SK-N-SH treated with all-trans-retinoic acid at 6 μM for 48 hours (cell line): Measurements from ENCODE around the gene SLC6A6.

ENCODE experiments used
- CREB5 ChIP-seq: fragments of 250-450 bp; sonication (Bioruptor Pico); IDR thresholded peaks from 2 replicates; pipeline ENCODE4 v1.5.1; 2020; ENCODE audit warnings: low read depth, mild to moderate bottlenecking, moderate library complexity
- CSDC2 ChIP-seq: fragments of 250-450 bp; sonication (Bioruptor Pico); IDR thresholded peaks from 2 replicates; pipeline ENCODE4 v1.5.0; 2020; ENCODE audit warnings: mild to moderate bottlenecking, moderate library complexity
- ESRRG ChIP-seq: fragments of 250-450 bp; sonication (Bioruptor Pico); IDR thresholded peaks from 2 replicates; pipeline ENCODE4 v1.6.1; 2021; ENCODE audit warnings: mild to moderate bottlenecking
- GLIS3 ChIP-seq: fragments of 250-450 bp; sonication (Bioruptor Pico); IDR thresholded peaks from 2 replicates; pipeline ENCODE4 v1.5.0; 2020; ENCODE audit warnings: mild to moderate bottlenecking, moderate library complexity
- OSR1 ChIP-seq: fragments of 250-450 bp; sonication (Bioruptor Pico); IDR thresholded peaks from 2 replicates; pipeline ENCODE4 v1.8.0; 2022; ENCODE audit warnings: moderate library complexity, mild to moderate bottlenecking, inconsistent platforms
- PATZ1 ChIP-seq: fragments of 250-450 bp; sonication (Bioruptor Pico); IDR thresholded peaks from 2 replicates; pipeline ENCODE4 v1.8.0; 2020; ENCODE audit warnings: mild to moderate bottlenecking, moderate library complexity, borderline replicate concordance
- PPARA ChIP-seq: fragments of 250-450 bp; sonication (Bioruptor Pico); IDR thresholded peaks from 2 replicates; pipeline ENCODE4 v1.5.0; 2020; ENCODE audit warnings: mild to moderate bottlenecking, borderline replicate concordance
- RARB ChIP-seq: fragments of 250-450 bp; sonication (Bioruptor Pico); IDR thresholded peaks from 2 replicates; pipeline ENCODE4 v1.8.0; 2021; ENCODE audit warnings: mild to moderate bottlenecking, moderate library complexity
- ZC3H10 ChIP-seq: fragments of 250-450 bp; sonication (Bioruptor Pico); IDR thresholded peaks from 2 replicates; pipeline ENCODE4 v1.5.1; 2021; ENCODE audit warnings: mild to moderate bottlenecking, moderate library complexity
- ZFP3 ChIP-seq: fragments of 250-450 bp; sonication (Bioruptor Pico); IDR thresholded peaks from 2 replicates; pipeline ENCODE4 v1.5.0; 2020; ENCODE audit warnings: mild to moderate bottlenecking, moderate library complexity
- ZFP30 ChIP-seq: fragments of 450-650 bp; formaldehyde crosslinking; IDR thresholded peaks from 2 replicates; pipeline ENCODE4 v1.5.0; 2022; ENCODE audit warnings: mild to moderate bottlenecking, moderate library complexity
- ZNF565 ChIP-seq: fragments of 450-650 bp; formaldehyde crosslinking; conservative IDR thresholded peaks from 2 replicates; pipeline ENCODE4 v1.5.0; 2020; ENCODE audit warnings: low read depth, mild to moderate bottlenecking, moderate library complexity
- ZNF8 ChIP-seq: fragments of 450-650 bp; formaldehyde crosslinking; IDR thresholded peaks from 2 replicates; pipeline ENCODE4 v1.5.0; 2020; ENCODE audit warnings: mild to moderate bottlenecking, moderate library complexity

- TF ChIP-seq ZNF8 (CRISPR knock-in tag): no peak
- no peak for TF ChIP-seq CSDC2 (CRISPR knock-in tag)
- TF ChIP-seq GLIS3 (CRISPR knock-in tag): no peak
- no peak for TF ChIP-seq OSR1 (CRISPR knock-in tag)
- no peak for TF ChIP-seq RARB
- TF ChIP-seq CREB5 (CRISPR knock-in tag): no peak
- TF ChIP-seq PATZ1 (CRISPR knock-in tag): no peak
- no peak for TF ChIP-seq ESRRG (CRISPR knock-in tag)
- TF ChIP-seq ZFP30 (CRISPR knock-in tag): no peak
- no peak for TF ChIP-seq ZC3H10 (CRISPR knock-in tag)
- TF ChIP-seq ZFP3 (CRISPR knock-in tag): no peak
- no peak for TF ChIP-seq ZNF565 (CRISPR knock-in tag)
- TF ChIP-seq PPARA (CRISPR knock-in tag): no peak
Observed at GRCh38 chr3:14378415-14378814, 24.0 kb upstream of the SLC6A6 start.
